ENCODE measurements around the gene BCL7A. TPM values are rescaled to one million over a fixed set of nuclear protein-coding genes. Genes with fewer than 3 reads are reported as not detected.

The BCL7A gene
- total and polyA plus RNA-seq, 4 donors = 1.1 to 6.3 (median 4.5) TPM

DNA sequence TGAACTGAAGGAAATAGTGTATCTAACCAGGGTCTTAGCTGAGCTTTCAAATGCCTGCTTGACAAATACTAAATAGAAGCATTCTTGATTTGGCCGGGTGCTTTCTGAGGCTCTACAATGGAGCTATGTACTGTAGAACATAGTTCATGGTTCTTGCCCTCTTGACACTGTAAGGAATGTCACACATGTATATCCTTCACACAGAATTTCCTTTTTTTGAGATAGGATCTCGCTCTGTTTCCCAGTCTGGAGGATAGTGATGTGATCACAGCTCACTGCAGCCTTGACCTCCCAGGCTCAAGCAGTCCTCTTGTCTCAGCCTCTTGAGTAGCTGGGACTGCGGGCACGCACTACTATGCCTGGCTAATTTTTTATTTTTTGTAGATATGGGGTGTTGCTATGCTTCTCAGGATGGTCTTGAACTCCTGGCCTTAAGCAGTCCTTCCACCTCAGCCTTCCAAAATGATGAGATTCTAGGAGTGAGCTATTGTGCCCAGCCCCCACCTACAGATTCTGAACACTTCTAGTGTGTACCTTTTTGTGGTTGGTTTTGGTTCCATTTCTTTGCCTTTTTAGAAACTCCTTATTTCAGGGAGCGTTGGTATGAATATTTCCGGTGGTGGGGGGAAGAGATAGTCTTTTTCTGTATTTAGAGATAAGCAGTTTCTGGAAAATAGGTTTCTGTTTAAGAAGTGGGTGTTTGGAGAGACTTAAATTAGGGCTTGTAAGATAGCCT, 61.1 kb downstream of the BCL7A start:
- no peak overlapping the region for H3K27ac ChIP-seq (ENCODE audit: low read depth in 1 of 2, low read length in 2 of 2)

GRCh38 chr12:122084857-122085405, 63.2 kb downstream of the BCL7A start:
- no peak for ATAC-seq (ENCODE audit: low FRiP score)
- H3K4me3 ChIP-seq (ENCODE audit: low read length in 2 of 2) = no peak overlapping the region
- peak in 1 of 2 donors; percentile 35 for DNase-seq
- no peaks in the 10 kb centered on the region for H3K9me3 ChIP-seq (ENCODE audit: control insufficient read depth, low read length)
- no peak overlapping the region for H3K27ac ChIP-seq (ENCODE audit: low read depth in 1 of 2, low read length in 2 of 2)
- no peaks in the 10 kb centered on the region for H3K36me3 ChIP-seq (ENCODE audit: control insufficient read depth in 1 of 2, insufficient read depth in 2 of 2, low read length in 1 of 2)
- no peaks in the 10 kb centered on the region for H3K27me3 ChIP-seq (ENCODE audit: control insufficient read depth in 1 of 2, insufficient read depth in 2 of 2, low read length in 1 of 2)
- H3K4me1 ChIP-seq (ENCODE audit: control insufficient read depth in 1 of 2, insufficient read depth in 2 of 2, low read length in 2 of 2) = no peaks in the 10 kb centered on the region
- intact Hi-C loops (cut with DNase I) = no loop called here
- 92 to 94% methylated on average over 13 of the region's 13 CpGs for WGBS, 2 donors

More for the DNA sequence above, 61.1 kb downstream of the BCL7A start:
- peak; percentile 14 to 19 for DNase-seq
- Histone ChIP-seq H3K4me1 (ENCODE audit: control insufficient read depth in 1 of 2, insufficient read depth in 2 of 2, low read length in 2 of 2) (no peaks in the 10 kb centered on the region), H3K9me3 (ENCODE audit: control insufficient read depth, low read length) (no peaks in the 10 kb centered on the region), H3K27me3 (ENCODE audit: control insufficient read depth in 1 of 2, insufficient read depth in 2 of 2, low read length in 1 of 2) (no peaks in the 10 kb centered on the region), H3K4me3 (ENCODE audit: low read length in 2 of 2) (no peak overlapping the region), H3K36me3 (ENCODE audit: control insufficient read depth in 1 of 2, insufficient read depth in 2 of 2, low read length in 1 of 2) (no peaks in the 10 kb centered on the region)
- intact Hi-C loops (cut with DNase I) = no loop called here
- ATAC-seq (ENCODE audit: low FRiP score) = no peak
- WGBS, 2 donors = 84 to 87% methylated on average over 6 of the region's 6 CpGs

DNA sequence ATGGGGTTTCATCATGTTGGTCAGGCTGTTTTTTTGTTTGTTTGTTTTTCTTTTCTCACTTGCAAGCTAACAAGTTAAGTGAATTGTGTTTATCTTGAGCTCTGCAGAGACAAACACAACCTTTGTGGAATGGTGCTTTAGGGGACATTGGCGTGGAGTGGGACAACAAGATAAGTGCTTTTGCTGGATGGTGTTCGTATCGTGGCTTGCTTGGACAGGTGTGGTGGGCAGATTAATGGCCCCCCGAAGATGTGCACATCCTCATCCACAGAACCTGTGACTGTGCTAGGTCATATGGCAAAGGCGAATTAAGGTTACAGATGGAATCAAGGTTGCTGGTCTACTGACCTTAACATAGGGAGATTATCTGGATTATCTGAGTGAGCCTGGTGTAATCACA, 63.9 kb downstream of the BCL7A start:
- Histone ChIP-seq H3K27ac (ENCODE audit: low read depth in 1 of 2, low read length in 2 of 2) (no peak overlapping the region), H3K27me3 (ENCODE audit: control insufficient read depth in 1 of 2, insufficient read depth in 2 of 2, low read length in 1 of 2) (no peaks in the 10 kb centered on the region), H3K9me3 (ENCODE audit: control insufficient read depth, low read length) (no peaks in the 10 kb centered on the region), H3K4me3 (ENCODE audit: low read length in 2 of 2) (no peak overlapping the region), H3K36me3 (ENCODE audit: control insufficient read depth in 1 of 2, insufficient read depth in 2 of 2, low read length in 1 of 2) (no peaks in the 10 kb centered on the region), H3K4me1 (ENCODE audit: control insufficient read depth in 1 of 2, insufficient read depth in 2 of 2, low read length in 2 of 2) (no peaks in the 10 kb centered on the region)
- 86 to 92% methylated on average over 5 of the region's 5 CpGs for WGBS, 2 donors
- no peak for DNase-seq
- intact Hi-C loops (cut with DNase I) = no loop called here
- no peak for ATAC-seq (ENCODE audit: low FRiP score)

- H3K4me1 ChIP-seq (ENCODE audit: control insufficient read depth in 1 of 2, insufficient read depth in 2 of 2, low read length in 2 of 2) = no peaks in the 10 kb centered on the region
- ATAC-seq (ENCODE audit: low FRiP score) = no peak
Measured at GRCh38 chr12:122086116-122086515, 64.4 kb downstream of the BCL7A start.

GRCh38 chr12:122086641-122087285, 65.1 kb downstream of the BCL7A start:
- no peaks in the 10 kb centered on the region for H3K9me3 ChIP-seq (ENCODE audit: control insufficient read depth, low read length)
- intact Hi-C loops (cut with DNase I) = no loop called here
- H3K4me1 ChIP-seq (ENCODE audit: control insufficient read depth in 1 of 2, insufficient read depth in 2 of 2, low read length in 2 of 2) = no peaks in the 10 kb centered on the region
- H3K36me3 ChIP-seq (ENCODE audit: control insufficient read depth in 1 of 2, insufficient read depth in 2 of 2, low read length in 1 of 2) = no peaks in the 10 kb centered on the region
- ATAC-seq (ENCODE audit: low FRiP score) (no peak), DNase-seq (peak in 1 of 2 donors; percentile 60)
- H3K4me3 ChIP-seq (ENCODE audit: low read length in 2 of 2) = no peak overlapping the region
- no peaks in the 10 kb centered on the region for H3K27me3 ChIP-seq (ENCODE audit: control insufficient read depth in 1 of 2, insufficient read depth in 2 of 2, low read length in 1 of 2)
- H3K27ac ChIP-seq (ENCODE audit: low read depth in 1 of 2, low read length in 2 of 2) = no peak overlapping the region
- 90 to 92% methylated on average over 18 of the region's 18 CpGs for WGBS, 2 donors

More at GRCh38 chr12:122086116-122086515, 64.4 kb downstream of the BCL7A start:
- DNase-seq = peak in 1 of 2 donors; percentile 25
- Histone ChIP-seq H3K4me3 (ENCODE audit: low read length in 2 of 2) (no peak overlapping the region), H3K27ac (ENCODE audit: low read depth in 1 of 2, low read length in 2 of 2) (no peak overlapping the region), H3K36me3 (ENCODE audit: control insufficient read depth in 1 of 2, insufficient read depth in 2 of 2, low read length in 1 of 2) (no peaks in the 10 kb centered on the region), H3K9me3 (ENCODE audit: control insufficient read depth, low read length) (no peaks in the 10 kb centered on the region), H3K27me3 (ENCODE audit: control insufficient read depth in 1 of 2, insufficient read depth in 2 of 2, low read length in 1 of 2) (no peaks in the 10 kb centered on the region)
- intact Hi-C loops (cut with DNase I) = no loop called here
- 93 to 94% methylated on average over 8 of the region's 8 CpGs for WGBS, 2 donors

GRCh38 chr12:122087431-122088178, 65.9 kb downstream of the BCL7A start:
- DNase-seq (peak in 1 of 2 donors; percentile 62), ATAC-seq (ENCODE audit: low FRiP score) (peak; percentile 6)
- Histone ChIP-seq H3K36me3 (ENCODE audit: control insufficient read depth in 1 of 2, insufficient read depth in 2 of 2, low read length in 1 of 2) (no peaks in the 10 kb centered on the region), H3K27ac (ENCODE audit: low read depth in 1 of 2, low read length in 2 of 2) (peak overlapping the region in 1 of 2 donors; percentile 5), H3K4me1 (ENCODE audit: control insufficient read depth in 1 of 2, insufficient read depth in 2 of 2, low read length in 2 of 2) (no peaks in the 10 kb centered on the region), H3K9me3 (ENCODE audit: control insufficient read depth, low read length) (no peaks in the 10 kb centered on the region), H3K27me3 (ENCODE audit: control insufficient read depth in 1 of 2, insufficient read depth in 2 of 2, low read length in 1 of 2) (no peaks in the 10 kb centered on the region), H3K4me3 (ENCODE audit: low read length in 2 of 2) (no peak overlapping the region)
- WGBS, 2 donors = 74 to 79% methylated on average over 17 of the region's 17 CpGs
- intact Hi-C loops (cut with DNase I) = no loop called here

GRCh38 chr12:122088179-122088810, 66.6 kb downstream of the BCL7A start:
- Histone ChIP-seq H3K27me3 (ENCODE audit: control insufficient read depth in 1 of 2, insufficient read depth in 2 of 2, low read length in 1 of 2) (no peaks in the 10 kb centered on the region), H3K4me1 (ENCODE audit: control insufficient read depth in 1 of 2, insufficient read depth in 2 of 2, low read length in 2 of 2) (no peaks in the 10 kb centered on the region), H3K36me3 (ENCODE audit: control insufficient read depth in 1 of 2, insufficient read depth in 2 of 2, low read length in 1 of 2) (no peaks in the 10 kb centered on the region), H3K27ac (ENCODE audit: low read depth in 1 of 2, low read length in 2 of 2) (peak overlapping the region in 1 of 2 donors; percentile 5), H3K4me3 (ENCODE audit: low read length in 2 of 2) (no peak overlapping the region), H3K9me3 (ENCODE audit: control insufficient read depth, low read length) (no peaks in the 10 kb centered on the region)
- intact Hi-C loops (cut with DNase I) = no loop called here
- ATAC-seq (ENCODE audit: low FRiP score) = peak; percentile 40
- DNase-seq = peak in 1 of 2 donors; percentile 19
- WGBS, 2 donors = 17 to 35% methylated on average over 9 of the region's 9 CpGs

- intact Hi-C loops (cut with DNase I) = no loop called here
- Histone ChIP-seq H3K9me3 (ENCODE audit: control insufficient read depth, low read length) (no peaks in the 10 kb centered on the region), H3K36me3 (ENCODE audit: control insufficient read depth in 1 of 2, insufficient read depth in 2 of 2, low read length in 1 of 2) (no peaks in the 10 kb centered on the region), H3K4me3 (ENCODE audit: low read length in 2 of 2) (no peak overlapping the region), H3K27me3 (ENCODE audit: control insufficient read depth in 1 of 2, insufficient read depth in 2 of 2, low read length in 1 of 2) (no peaks in the 10 kb centered on the region), H3K4me1 (ENCODE audit: control insufficient read depth in 1 of 2, insufficient read depth in 2 of 2, low read length in 2 of 2) (no peaks in the 10 kb centered on the region), H3K27ac (ENCODE audit: low read depth in 1 of 2, low read length in 2 of 2) (no peak overlapping the region)
- no peak for DNase-seq
- no peak for ATAC-seq (ENCODE audit: low FRiP score)
- 49 to 70% methylated on average over 2 of the region's 2 CpGs for WGBS, 2 donors
Measured at GRCh38 chr12:122089077-122089476, 67.4 kb downstream of the BCL7A start.
